Measurements from ENCODE around the gene FXYD1. TPM values are rescaled to one million over a fixed set of nuclear protein-coding genes. Genes with fewer than 3 reads are reported as not detected.

The FXYD1 gene
- total RNA-seq, 2 donors from 2014 or later: 1.8 to 4.7 TPM

- H3K9me3 ChIP-seq (ENCODE audit: control insufficient read depth, low read length, poor library complexity, severe bottlenecking): no peaks in the 10 kb centered on the region
- Mint-ChIP-seq H3K4me1 (peaks cover 32% of the 10 kb centered on the region), H3K36me3 (ENCODE audit: low read depth) (peaks cover 4% of the 10 kb centered on the region), H3K27ac (peak overlapping the region; percentile 82), H3K4me3 (peak overlapping the region; percentile 21), H3K27me3 (no peaks in the 10 kb centered on the region)
- DNase-seq: no peak
- ATAC-seq: no peak
These were observed 33.1 kb downstream of the FXYD1 start for GRCh38 chr19:35171730-35172129.

- no peak for DNase-seq
- H3K9me3 ChIP-seq (ENCODE audit: control insufficient read depth, low read length, poor library complexity, severe bottlenecking): peaks cover 2% of the 10 kb centered on the region
- peak overlapping the region; percentile 8 for H3K4me3 Mint-ChIP-seq
- no peaks in the 10 kb centered on the region for H3K27me3 Mint-ChIP-seq
- peaks cover 20% of the 10 kb centered on the region for H3K4me1 Mint-ChIP-seq
- H3K36me3 Mint-ChIP-seq (ENCODE audit: low read depth): peaks cover 2% of the 10 kb centered on the region
- ATAC-seq: no peak
- H3K27ac Mint-ChIP-seq: peak overlapping the region; percentile 3
These were observed 35.6 kb downstream of the FXYD1 start for GRCh38 chr19:35174226-35174625.

- H3K9me3 ChIP-seq (ENCODE audit: control insufficient read depth, low read length, poor library complexity, severe bottlenecking): peaks cover 2% of the 10 kb centered on the region
- Mint-ChIP-seq H3K4me1 (peaks cover 18% of the 10 kb centered on the region), H3K4me3 (no peak overlapping the region), H3K27ac (no peak overlapping the region), H3K36me3 (ENCODE audit: low read depth) (peaks cover 1% of the 10 kb centered on the region), H3K27me3 (no peaks in the 10 kb centered on the region)
- DNase-seq: no peak
- ATAC-seq: no peak
These were observed 37.6 kb downstream of the FXYD1 start for GRCh38 chr19:35176181-35176570.

- Mint-ChIP-seq H3K27me3 (no peaks in the 10 kb centered on the region), H3K27ac (peak overlapping the region; percentile 2), H3K36me3 (ENCODE audit: low read depth) (peaks cover 2% of the 10 kb centered on the region), H3K4me1 (peaks cover 12% of the 10 kb centered on the region), H3K4me3 (no peak overlapping the region)
- peak; percentile 40 for ATAC-seq
- no peak for DNase-seq
- peaks cover 2% of the 10 kb centered on the region for H3K9me3 ChIP-seq (ENCODE audit: control insufficient read depth, low read length, poor library complexity, severe bottlenecking)
These were observed 39.0 kb downstream of the FXYD1 start for GRCh38 chr19:35177377-35178274.

GRCh38 chr19:35178701-35179100 is 40.1 kb downstream of the FXYD1 start:
- ATAC-seq (no peak), DNase-seq (no peak)
- H3K27me3 Mint-ChIP-seq: no peaks in the 10 kb centered on the region
- H3K36me3 Mint-ChIP-seq (ENCODE audit: low read depth): peaks cover 2% of the 10 kb centered on the region
- H3K27ac Mint-ChIP-seq: no peak overlapping the region
- no peak overlapping the region for H3K4me3 Mint-ChIP-seq
- H3K4me1 Mint-ChIP-seq: peaks cover 13% of the 10 kb centered on the region
- H3K9me3 ChIP-seq (ENCODE audit: control insufficient read depth, low read length, poor library complexity, severe bottlenecking): peaks cover 2% of the 10 kb centered on the region

GRCh38 chr19:35179830-35180229 is 41.2 kb downstream of the FXYD1 start:
- H3K27ac Mint-ChIP-seq: peak overlapping the region; percentile 43
- H3K4me1 Mint-ChIP-seq: peaks cover 10% of the 10 kb centered on the region
- no peaks in the 10 kb centered on the region for H3K27me3 Mint-ChIP-seq
- DNase-seq (no peak), ATAC-seq (no peak)
- peaks cover 2% of the 10 kb centered on the region for H3K36me3 Mint-ChIP-seq (ENCODE audit: low read depth)
- H3K9me3 ChIP-seq (ENCODE audit: control insufficient read depth, low read length, poor library complexity, severe bottlenecking): peaks cover 2% of the 10 kb centered on the region
- H3K4me3 Mint-ChIP-seq: peak overlapping the region; percentile 53

GRCh38 chr19:35181387-35181786 is 42.8 kb downstream of the FXYD1 start:
- Mint-ChIP-seq H3K36me3 (ENCODE audit: low read depth) (peaks cover 2% of the 10 kb centered on the region), H3K27me3 (no peaks in the 10 kb centered on the region), H3K4me1 (peaks cover 14% of the 10 kb centered on the region), H3K27ac (no peak overlapping the region), H3K4me3 (no peak overlapping the region)
- no peak for DNase-seq
- ATAC-seq: no peak
- peaks cover 2% of the 10 kb centered on the region for H3K9me3 ChIP-seq (ENCODE audit: control insufficient read depth, low read length, poor library complexity, severe bottlenecking)

- Mint-ChIP-seq H3K27ac (no peak overlapping the region), H3K4me3 (no peak overlapping the region), H3K27me3 (no peaks in the 10 kb centered on the region), H3K4me1 (peaks cover 13% of the 10 kb centered on the region), H3K36me3 (ENCODE audit: low read depth) (peaks cover 2% of the 10 kb centered on the region)
- DNase-seq (no peak), ATAC-seq (no peak)
- no peaks in the 10 kb centered on the region for H3K9me3 ChIP-seq (ENCODE audit: control insufficient read depth, low read length, poor library complexity, severe bottlenecking)
These were observed 45.6 kb downstream of the FXYD1 start for GRCh38 chr19:35184267-35184666.

GRCh38 chr19:35184884-35185283 is 46.3 kb downstream of the FXYD1 start:
- Mint-ChIP-seq H3K27me3 (no peaks in the 10 kb centered on the region), H3K4me3 (no peak overlapping the region), H3K27ac (no peak overlapping the region), H3K4me1 (peaks cover 10% of the 10 kb centered on the region), H3K36me3 (ENCODE audit: low read depth) (peaks cover 2% of the 10 kb centered on the region)
- H3K9me3 ChIP-seq (ENCODE audit: control insufficient read depth, low read length, poor library complexity, severe bottlenecking): no peaks in the 10 kb centered on the region
- no peak for ATAC-seq
- DNase-seq: no peak

Other genes starting within 250 kb of the FXYD1 start
- 1 to 10 TPM; 3.0 to 3.5 TPM for gene ZNF30, start 211.9 kb upstream of the FXYD1 start, total RNA-seq
- gene ZNF792, start 174.6 kb upstream of the FXYD1 start, total RNA-seq: 10 to 100 TPM; 15.1 to 15.5 TPM
- 100 to 1,000 TPM; 153 to 162 TPM for gene GRAMD1A, start 138.5 kb upstream of the FXYD1 start, total RNA-seq
- gene SCN1B, start 108.4 kb upstream of the FXYD1 start, total RNA-seq: 1 to 10 TPM; 1.9 to 6.2 TPM
- under 1 TPM in 1 of 2 donors, not detected in 1; 0.89 TPM for gene HPN, start 97.1 kb upstream of the FXYD1 start, total RNA-seq
- not detected for gene FXYD3, start 23.0 kb upstream of the FXYD1 start, total RNA-seq
- under 1 TPM; 0.39 to 0.52 TPM for gene LGI4, start 3.8 kb upstream of the FXYD1 start, total RNA-seq
- 10 to 100 TPM; 17.1 to 20.6 TPM for gene FXYD7, start 4.4 kb downstream of the FXYD1 start, total RNA-seq
- 100 to 1,000 TPM; 533 to 557 TPM for gene FXYD5, start 15.9 kb downstream of the FXYD1 start, total RNA-seq
- not detected for gene FAM187B, start 89.9 kb downstream of the FXYD1 start, total RNA-seq
- gene LSR, start 110.2 kb downstream of the FXYD1 start, total RNA-seq: 10 to 100 TPM; 42.6 to 44.5 TPM
- 100 to 1,000 TPM; 204 to 299 TPM for gene USF2, start 130.1 kb downstream of the FXYD1 start, total RNA-seq
- gene HAMP, start 143.7 kb downstream of the FXYD1 start, total RNA-seq: 1 to 10 TPM in 1 of 2 donors, under 1 TPM in 1; 0.55 to 2.8 TPM
- not detected for gene MAG, start 153.3 kb downstream of the FXYD1 start, total RNA-seq
- gene CD22, start 190.4 kb downstream of the FXYD1 start, total RNA-seq: 10 to 100 TPM in 1 of 2 donors, 1 to 10 TPM in 1; 1.3 to 36.1 TPM
- 1 to 10 TPM in 1 of 2 donors, not detected in 1; 1.4 TPM for gene FFAR1, start 209.1 kb downstream of the FXYD1 start, total RNA-seq
- under 1 TPM; 0.70 to 0.78 TPM for gene FFAR3, start 219.6 kb downstream of the FXYD1 start, total RNA-seq
- under 1 TPM in 1 of 2 donors, not detected in 1; 0.20 TPM for gene GPR42, start 232.2 kb downstream of the FXYD1 start, total RNA-seq